HepG2 (cell line): ENCODE results near the gene DNMT1. TPM values are rescaled to one million over a fixed set of nuclear protein-coding genes. Genes with fewer than 3 reads are reported as not detected.

Experiments used
- ARNT2 ChIP-seq: sonication (generic); formaldehyde crosslinking; IDR thresholded peaks from 2 replicates; pipeline ENCODE4 v1.8.0; 2022; ENCODE audit warnings: mild to moderate bottlenecking, low read depth, missing genetic modification reagents, moderate library complexity
- ATF7-NPFF ChIP-seq: sonication (generic); formaldehyde crosslinking; IDR thresholded peaks from 2 replicates; pipeline ENCODE4 v1.8.1; 2023; ENCODE audit warnings: mild to moderate bottlenecking, low read depth, missing genetic modification reagents, moderate library complexity
- HES4 ChIP-seq: sonication (generic); formaldehyde crosslinking; IDR thresholded peaks from 2 replicates; pipeline ENCODE4 v1.9.0; 2021; ENCODE audit warnings: mild to moderate bottlenecking, missing genetic modification reagents, borderline replicate concordance
- IKZF1 ChIP-seq: fragments of 450-650 bp; IDR thresholded peaks from 2 replicates; pipeline ENCODE4 v1.7.1; 2016
- MAFF ChIP-seq: IDR thresholded peaks from 2 replicates; pipeline ENCODE4 v1.6.1; 2011; ENCODE audit warnings: low read depth, low read length, improper control_type of control experiment
- MED1 ChIP-seq: sonication (generic); formaldehyde crosslinking; IDR thresholded peaks from 2 replicates; pipeline ENCODE4 v1.4.0; 2020; ENCODE audit warnings: missing genetic modification reagents
- MTA1 ChIP-seq: sonication (generic); formaldehyde crosslinking; IDR thresholded peaks from 2 replicates; pipeline ENCODE4 v1.4.0; 2020; ENCODE audit warnings: missing genetic modification reagents, mild to moderate bottlenecking, borderline replicate concordance
- MZF1 ChIP-seq: sonication (generic); formaldehyde crosslinking; IDR thresholded peaks from 2 replicates; pipeline ENCODE4 v1.8.1; 2023; ENCODE audit warnings: mild to moderate bottlenecking, missing genetic modification reagents, borderline replicate concordance
- NBN ChIP-seq: fragments of 450-650 bp; conservative IDR thresholded peaks from 2 replicates; pipeline ENCODE4 v1.6.1; 2017
- REL ChIP-seq: sonication (generic); formaldehyde crosslinking; conservative IDR thresholded peaks from 2 replicates; pipeline ENCODE4 v1.8.0; 2022; ENCODE audit warnings: mild to moderate bottlenecking, missing genetic modification reagents, moderate library complexity
- SMYD3 ChIP-seq: sonication (generic); formaldehyde crosslinking; IDR thresholded peaks from 2 replicates; pipeline ENCODE4 v1.8.1; 2023; ENCODE audit warnings: mild to moderate bottlenecking, missing genetic modification reagents
- TCF7L2 ChIP-seq: IDR thresholded peaks from 2 replicates; pipeline ENCODE4 v1.6.1; 2011; ENCODE audit warnings: mild to moderate bottlenecking, low read depth, low read length, moderate library complexity
- TGIF2 ChIP-seq: IDR thresholded peaks from 2 replicates; pipeline ENCODE4 v1.6.1; 2016; ENCODE audit warnings: control low read depth, missing compliant biosample characterization
- ZFY ChIP-seq: sonication (generic); formaldehyde crosslinking; IDR thresholded peaks from 2 replicates; pipeline ENCODE4 v1.4.0; 2020; ENCODE audit warnings: missing genetic modification reagents
- ZNF460 ChIP-seq: sonication (generic); formaldehyde crosslinking; IDR thresholded peaks from 2 replicates; pipeline ENCODE4 v1.5.1; 2020; ENCODE audit warnings: missing genetic modification reagents, mild to moderate bottlenecking, borderline replicate concordance
- ZSCAN22 ChIP-seq: sonication (generic); formaldehyde crosslinking; IDR thresholded peaks from 2 replicates; pipeline ENCODE4 v1.4.0; 2020; ENCODE audit warnings: mild to moderate bottlenecking, missing genetic modification reagents
- polyA plus RNA-seq, 8 experiments: library from polyadenylated mRNA; depleted of rRNA in 3 of 8; stranded (reverse) in 7 of 8; unstranded in 1 of 8; fragments of >200 nt; fragmentation: Illumina TruSeq in 4 of 8; extraction: Trizol in 4 of 8; gene quantifications; 2 replicates each; pipeline versions ENCODE4 v1.2.1 to v1.2.3, GENCODE V29; 2011 to 2016; ENCODE audit warnings: low read depth in 4 of 8, missing spikeins in 1 of 8, mixed read lengths in 1 of 8; ENCODE audit not compliant: insufficient read depth in 1 of 8
- total RNA-seq, 5 experiments: library from RNA; depleted of rRNA; stranded (reverse); fragments of >200 nt; fragmentation: Illumina TruSeq; extraction: Trizol; gene quantifications; 2 replicates each; pipeline ENCODE4 v1.2.3, GENCODE V29; 2016; ENCODE audit warnings: low read depth in 1 of 5
- TF ChIP-seq, protein P1 (sequence below): sonication (generic); formaldehyde crosslinking; IDR thresholded peaks from 2 replicates; pipeline ENCODE4 v1.4.0; 2020; ENCODE audit warnings: low read depth, missing genetic modification reagents
- TF ChIP-seq, protein P2 (sequence below): sonication (generic); formaldehyde crosslinking; IDR thresholded peaks from 2 replicates; pipeline ENCODE4 v1.5.1; 2020; ENCODE audit warnings: missing genetic modification reagents, mild to moderate bottlenecking, borderline replicate concordance
- TF ChIP-seq, protein P3 (sequence below): sonication (generic); formaldehyde crosslinking; IDR thresholded peaks from 2 replicates; pipeline ENCODE4 v1.5.0; 2020; ENCODE audit warnings: mild to moderate bottlenecking, missing genetic modification reagents, borderline replicate concordance
- TF ChIP-seq, protein P4 (sequence below): sonication (generic); formaldehyde crosslinking; IDR thresholded peaks from 2 replicates; pipeline ENCODE4 v1.4.0; 2020; ENCODE audit warnings: missing genetic modification reagents, borderline replicate concordance
- TF ChIP-seq, protein P5 (sequence below): IDR thresholded peaks from 2 replicates; pipeline ENCODE4 v1.6.1; 2016; ENCODE audit warnings: mild to moderate bottlenecking, missing biosample characterization, missing genetic modification reagents

Gene DNMT1
- total and polyA plus RNA-seq, 2 of the 13 experiments (the other 11 are each of a cell fraction or from before 2014, with no cell fraction given): 31.2 to 91.1 TPM

DNA sequence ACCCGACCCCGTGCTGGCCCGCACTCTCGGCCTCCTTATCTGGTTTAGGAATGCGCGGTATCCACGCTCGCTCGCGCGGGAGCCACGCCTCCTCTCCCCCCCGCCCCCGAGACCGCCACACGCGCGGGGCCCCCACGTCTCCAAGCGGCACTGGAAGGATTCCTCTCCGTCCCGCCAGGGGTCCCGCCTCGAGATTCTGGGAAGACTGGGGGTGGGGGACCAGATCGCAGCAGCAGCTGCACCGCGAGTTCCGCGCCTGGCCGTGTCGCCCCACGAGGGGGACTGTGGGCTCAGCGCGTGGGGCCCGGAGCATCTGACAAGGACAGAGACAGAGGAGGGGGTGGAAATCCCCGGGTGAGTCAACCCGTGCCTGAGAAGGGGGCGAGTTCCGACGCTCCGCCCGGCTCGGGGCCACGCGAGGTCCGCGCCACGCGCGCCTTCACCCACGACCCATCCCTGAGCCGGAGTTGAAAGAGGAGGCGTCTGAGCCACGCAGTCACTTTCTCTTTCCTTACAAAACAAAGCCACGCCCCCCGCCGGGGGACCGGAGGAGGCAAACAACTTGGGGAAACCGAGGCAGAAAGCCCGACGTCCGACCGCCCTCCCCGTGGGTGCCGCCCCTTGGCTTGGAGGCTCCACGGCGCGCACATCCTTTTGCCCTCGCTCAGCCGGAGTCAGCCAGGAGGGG lies 35.6 kb upstream of the DNMT1 start (continued):
- TF ChIP-seq, protein P1, sequence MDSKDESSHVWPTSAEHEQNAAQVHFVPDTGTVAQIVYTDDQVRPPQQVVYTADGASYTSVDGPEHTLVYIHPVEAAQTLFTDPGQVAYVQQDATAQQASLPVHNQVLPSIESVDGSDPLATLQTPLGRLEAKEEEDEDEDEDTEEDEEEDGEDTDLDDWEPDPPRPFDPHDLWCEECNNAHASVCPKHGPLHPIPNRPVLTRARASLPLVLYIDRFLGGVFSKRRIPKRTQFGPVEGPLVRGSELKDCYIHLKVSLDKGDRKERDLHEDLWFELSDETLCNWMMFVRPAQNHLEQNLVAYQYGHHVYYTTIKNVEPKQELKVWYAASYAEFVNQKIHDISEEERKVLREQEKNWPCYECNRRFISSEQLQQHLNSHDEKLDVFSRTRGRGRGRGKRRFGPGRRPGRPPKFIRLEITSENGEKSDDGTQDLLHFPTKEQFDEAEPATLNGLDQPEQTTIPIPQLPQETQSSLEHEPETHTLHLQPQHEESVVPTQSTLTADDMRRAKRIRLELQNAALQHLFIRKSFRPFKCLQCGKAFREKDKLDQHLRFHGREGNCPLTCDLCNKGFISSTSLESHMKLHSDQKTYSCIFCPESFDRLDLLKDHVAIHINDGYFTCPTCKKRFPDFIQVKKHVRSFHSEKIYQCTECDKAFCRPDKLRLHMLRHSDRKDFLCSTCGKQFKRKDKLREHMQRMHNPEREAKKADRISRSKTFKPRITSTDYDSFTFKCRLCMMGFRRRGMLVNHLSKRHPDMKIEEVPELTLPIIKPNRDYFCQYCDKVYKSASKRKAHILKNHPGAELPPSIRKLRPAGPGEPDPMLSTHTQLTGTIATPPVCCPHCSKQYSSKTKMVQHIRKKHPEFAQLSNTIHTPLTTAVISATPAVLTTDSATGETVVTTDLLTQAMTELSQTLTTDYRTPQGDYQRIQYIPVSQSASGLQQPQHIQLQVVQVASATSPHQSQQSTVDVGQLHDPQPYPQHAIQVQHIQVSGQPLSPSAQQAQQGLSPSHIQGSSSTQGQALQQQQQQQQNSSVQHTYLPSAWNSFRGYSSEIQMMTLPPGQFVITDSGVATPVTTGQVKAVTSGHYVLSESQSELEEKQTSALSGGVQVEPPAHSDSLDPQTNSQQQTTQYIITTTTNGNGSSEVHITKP: no peak
- TF ChIP-seq ARNT2 (CRISPR knock-in tag) (0 out of 2 replicates have a peak, but pooled peaks have one; percentile 23), ZFY (CRISPR knock-in tag) (no peak), MED1 (CRISPR knock-in tag) (no peak), NBN (no peak), MTA1 (CRISPR knock-in tag) (peak; percentile 48; the same call in 1 of the 2 replicates), ATF7-NPFF (CRISPR knock-in tag) (0 out of 2 replicates have a peak, but pooled peaks have one; percentile 33), HES4 (CRISPR knock-in tag) (no peak), MAFF (no peak), MZF1 (CRISPR knock-in tag) (no peak), TGIF2 (CRISPR knock-in tag) (no peak), ZNF460 (no peak), ZSCAN22 (CRISPR knock-in tag) (no peak), REL (CRISPR knock-in tag) (no peak), TCF7L2 (no peak), IKZF1 (no peak), SMYD3 (CRISPR knock-in tag) (no peak)
- TF ChIP-seq, protein P2, sequence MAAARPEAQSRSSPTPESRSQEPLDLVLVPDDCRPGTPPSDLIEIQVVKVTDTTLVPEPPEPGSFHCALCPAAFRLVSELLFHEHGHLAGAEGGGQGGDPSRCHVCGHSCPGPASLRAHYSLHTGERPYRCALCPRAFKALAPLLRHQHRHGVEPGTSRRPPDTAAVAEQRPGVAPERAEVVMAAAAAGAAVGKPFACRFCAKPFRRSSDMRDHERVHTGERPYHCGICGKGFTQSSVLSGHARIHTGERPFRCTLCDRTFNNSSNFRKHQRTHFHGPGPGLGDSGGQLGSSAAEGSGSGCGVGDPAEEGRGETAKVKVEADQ (CRISPR knock-in tag): no peak
- TF ChIP-seq, protein P3, sequence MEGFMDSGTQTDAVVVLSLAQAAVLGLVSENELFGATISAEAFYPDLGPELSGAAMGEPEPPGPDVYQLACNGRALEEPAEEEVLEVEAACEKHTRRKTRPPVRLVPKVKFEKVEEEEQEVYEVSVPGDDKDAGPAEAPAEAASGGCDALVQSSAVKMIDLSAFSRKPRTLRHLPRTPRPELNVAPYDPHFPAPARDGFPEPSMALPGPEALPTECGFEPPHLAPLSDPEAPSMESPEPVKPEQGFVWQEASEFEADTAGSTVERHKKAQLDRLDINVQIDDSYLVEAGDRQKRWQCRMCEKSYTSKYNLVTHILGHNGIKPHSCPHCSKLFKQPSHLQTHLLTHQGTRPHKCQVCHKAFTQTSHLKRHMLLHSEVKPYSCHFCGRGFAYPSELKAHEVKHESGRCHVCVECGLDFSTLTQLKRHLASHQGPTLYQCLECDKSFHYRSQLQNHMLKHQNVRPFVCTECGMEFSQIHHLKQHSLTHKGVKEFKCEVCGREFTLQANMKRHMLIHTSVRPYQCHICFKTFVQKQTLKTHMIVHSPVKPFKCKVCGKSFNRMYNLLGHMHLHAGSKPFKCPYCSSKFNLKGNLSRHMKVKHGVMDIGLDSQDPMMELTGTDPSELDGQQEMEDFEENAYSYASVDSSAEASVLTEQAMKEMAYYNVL (CRISPR knock-in tag): no peak
- TF ChIP-seq, protein P4, sequence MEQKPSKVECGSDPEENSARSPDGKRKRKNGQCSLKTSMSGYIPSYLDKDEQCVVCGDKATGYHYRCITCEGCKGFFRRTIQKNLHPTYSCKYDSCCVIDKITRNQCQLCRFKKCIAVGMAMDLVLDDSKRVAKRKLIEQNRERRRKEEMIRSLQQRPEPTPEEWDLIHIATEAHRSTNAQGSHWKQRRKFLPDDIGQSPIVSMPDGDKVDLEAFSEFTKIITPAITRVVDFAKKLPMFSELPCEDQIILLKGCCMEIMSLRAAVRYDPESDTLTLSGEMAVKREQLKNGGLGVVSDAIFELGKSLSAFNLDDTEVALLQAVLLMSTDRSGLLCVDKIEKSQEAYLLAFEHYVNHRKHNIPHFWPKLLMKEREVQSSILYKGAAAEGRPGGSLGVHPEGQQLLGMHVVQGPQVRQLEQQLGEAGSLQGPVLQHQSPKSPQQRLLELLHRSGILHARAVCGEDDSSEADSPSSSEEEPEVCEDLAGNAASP (CRISPR knock-in tag): no peak
- TF ChIP-seq, protein P5, sequence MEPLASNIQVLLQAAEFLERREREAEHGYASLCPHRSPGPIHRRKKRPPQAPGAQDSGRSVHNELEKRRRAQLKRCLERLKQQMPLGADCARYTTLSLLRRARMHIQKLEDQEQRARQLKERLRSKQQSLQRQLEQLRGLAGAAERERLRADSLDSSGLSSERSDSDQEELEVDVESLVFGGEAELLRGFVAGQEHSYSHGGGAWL (CRISPR knock-in tag): no peak
